SIG-M5 treated with dmso at 0.1 percent for 504 hours (cell line): ENCODE results near the gene PAPSS2.
"Not testable (repeated sequence)": the region's sequence is repeated elsewhere in the genome, so short reads cannot be mapped to it uniquely, and the experiment has no call there.

ENCODE experiments used
- DNase-seq: peaks from one replicate; lab custom pipeline; 2025; ENCODE audit not compliant: unreplicated experiment; lab: John Stamatoyannopoulos, UW

Gene PAPSS2

DNA sequence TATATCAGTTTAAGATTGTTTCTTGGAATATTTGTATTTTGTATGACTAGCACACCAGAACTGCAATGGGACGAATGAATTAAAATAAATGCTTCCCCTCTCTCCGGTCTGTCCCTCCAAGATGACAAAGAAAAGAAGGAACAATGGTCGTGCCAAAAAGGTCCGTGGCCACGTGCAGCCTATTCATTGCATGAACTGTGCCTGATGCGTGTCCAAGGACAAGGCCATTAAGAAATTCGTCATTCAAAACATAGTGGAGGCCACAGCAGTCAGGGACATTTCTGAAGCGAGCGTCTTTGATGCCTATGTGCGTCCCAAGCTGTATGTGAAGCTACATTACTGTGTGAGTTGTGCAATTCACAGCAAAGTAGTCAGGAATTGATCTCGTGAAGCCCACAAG is 17.2 kb upstream of the PAPSS2 start:
- no peak for DNase-seq

DNA sequence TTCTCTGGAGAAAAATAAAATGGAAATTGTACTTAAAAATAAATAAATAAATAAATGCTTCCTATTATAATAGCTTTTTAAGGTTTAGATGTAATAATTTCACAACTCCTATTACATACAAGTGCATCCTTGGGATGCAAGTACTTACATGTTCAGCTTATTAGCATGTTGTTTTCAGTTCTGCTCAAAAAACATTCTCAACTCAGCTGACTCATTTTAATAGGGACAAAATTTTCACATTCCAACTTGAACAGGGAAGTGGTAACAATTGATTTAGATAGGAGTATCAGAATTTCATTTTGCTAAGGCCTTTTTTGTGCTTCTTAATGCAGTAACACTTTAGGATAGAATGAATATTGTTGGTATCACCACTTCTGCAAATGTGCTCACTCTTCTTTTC is 16.7 kb upstream of the PAPSS2 start:
- no peak for DNase-seq

DNA sequence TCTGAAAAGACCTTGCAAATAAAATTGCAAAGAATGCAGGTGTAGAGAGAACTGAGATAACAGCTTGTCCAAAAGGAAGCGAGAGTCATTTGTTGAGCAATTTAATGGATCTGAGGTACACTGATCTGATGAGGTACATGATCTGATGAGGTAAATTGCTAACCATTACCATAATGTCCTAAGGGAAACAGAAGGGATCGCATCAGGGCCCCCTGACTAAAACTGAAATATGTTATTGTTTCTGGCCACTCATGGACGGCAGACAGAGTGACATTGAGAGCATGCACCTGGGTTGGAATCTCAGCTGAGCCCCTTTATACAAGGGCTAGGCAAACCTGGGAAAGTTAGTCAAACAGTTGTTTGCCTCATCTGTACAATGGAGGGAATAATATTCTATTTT is 15.8 kb upstream of the PAPSS2 start:
- no peak for DNase-seq

DNA sequence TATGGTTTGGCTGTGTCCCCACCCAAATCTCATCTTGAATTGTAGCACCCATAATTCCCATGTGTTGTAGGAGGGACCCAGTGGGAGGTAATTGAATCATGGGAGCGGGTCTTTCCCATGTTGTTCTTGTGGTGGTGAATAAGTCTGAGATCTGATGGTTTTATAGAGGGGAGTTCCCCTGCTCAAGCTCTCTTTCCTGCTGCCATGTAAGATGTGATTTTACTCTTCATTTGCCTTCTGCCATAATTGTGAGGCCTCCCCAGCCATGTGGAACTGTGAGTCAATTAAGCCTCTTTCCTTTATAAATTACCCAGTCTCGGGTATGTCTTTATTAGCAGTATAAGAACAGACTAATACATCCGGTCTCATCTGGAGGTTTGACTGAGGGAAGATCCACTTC is 15.2 kb upstream of the PAPSS2 start:
- DNase-seq = not testable (repeated sequence)

DNA sequence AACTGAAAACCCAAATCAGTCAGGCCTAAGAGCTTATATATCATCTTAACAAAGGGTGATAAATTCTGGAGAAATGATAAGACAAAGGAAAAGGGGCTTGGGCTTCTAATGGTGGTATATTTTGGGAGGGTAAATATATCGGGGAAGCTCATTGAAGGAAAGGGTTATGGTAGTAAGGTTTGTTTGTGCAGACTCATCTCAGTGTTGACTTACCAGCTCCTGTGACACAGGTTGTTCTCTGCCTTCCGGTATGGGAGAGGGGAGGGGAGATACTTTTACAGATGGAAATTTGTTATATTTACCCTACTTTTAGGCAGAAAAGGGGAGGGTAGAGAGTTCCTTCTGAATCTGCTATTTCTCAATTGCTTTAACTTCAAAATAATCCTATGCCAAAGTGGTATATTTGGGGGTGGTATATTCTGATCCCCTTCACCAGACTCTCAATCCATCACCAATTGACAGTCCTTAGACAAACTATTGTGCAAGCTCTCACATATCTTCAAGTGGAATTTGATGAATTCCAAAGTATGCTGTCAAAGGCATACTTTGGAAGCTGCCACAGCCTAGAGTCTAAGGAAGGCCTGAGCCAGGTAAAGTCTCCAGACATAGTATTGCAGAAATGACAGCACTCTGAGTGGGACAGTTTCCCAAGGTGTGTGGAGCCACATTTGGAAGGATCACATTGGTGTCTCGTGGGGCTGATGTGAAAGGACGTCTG is 13.3 kb upstream of the PAPSS2 start:
- no peak for DNase-seq

DNA sequence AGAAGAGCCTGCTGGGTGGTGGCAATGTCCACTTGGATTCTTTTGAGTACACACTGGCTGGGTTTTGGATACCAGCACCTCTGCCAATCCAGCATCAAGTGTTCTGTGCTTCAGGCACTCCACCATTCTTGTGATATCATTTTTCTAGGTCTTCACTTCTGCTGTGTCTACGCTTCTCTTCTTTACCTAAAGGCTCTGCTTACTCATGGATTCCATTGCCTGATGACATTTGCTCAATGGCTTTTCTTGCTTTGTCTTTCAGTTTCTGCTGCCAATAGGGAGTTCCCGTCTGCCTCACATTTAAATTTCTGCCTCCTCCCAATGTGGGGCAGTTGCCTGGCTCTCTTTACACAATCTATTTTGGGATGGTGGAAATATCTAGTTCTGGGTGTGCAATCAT is 12.7 kb upstream of the PAPSS2 start:
- DNase-seq = no peak

DNA sequence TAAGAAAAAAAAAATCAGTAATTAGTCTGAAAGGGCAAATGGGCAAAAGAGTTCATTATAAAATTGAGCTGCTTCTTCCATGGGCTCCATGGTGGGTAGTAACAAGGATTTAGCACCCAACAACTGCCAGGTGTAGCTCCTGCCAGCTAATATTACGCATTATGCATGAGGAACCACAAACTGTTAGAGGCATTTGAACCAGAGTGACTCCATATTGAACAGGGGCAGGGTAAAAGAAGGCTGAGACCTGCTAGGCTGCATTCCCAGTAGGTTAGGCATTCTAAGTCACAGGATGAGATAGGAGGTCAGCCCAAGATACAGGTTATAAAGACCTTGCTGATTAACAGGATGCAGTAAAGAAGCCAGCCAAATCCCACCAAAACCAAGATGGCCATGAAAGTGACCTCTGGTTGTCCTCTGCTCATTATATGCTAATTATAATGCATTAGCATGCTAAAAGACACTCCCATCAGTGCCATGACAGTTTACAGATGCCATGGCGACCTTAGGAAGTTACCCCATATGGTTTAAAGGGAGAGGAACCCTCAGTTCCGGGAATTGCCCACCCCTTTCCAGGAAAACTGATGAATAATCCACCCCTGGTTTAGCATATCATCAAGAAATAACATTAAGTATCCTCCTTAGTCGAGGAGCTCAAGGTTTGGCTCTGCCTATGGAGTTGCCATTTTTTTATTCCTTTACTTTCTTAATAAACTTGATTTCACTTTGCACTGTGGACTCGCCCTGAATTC is 8.7 kb upstream of the PAPSS2 start:
- no peak for DNase-seq

DNA sequence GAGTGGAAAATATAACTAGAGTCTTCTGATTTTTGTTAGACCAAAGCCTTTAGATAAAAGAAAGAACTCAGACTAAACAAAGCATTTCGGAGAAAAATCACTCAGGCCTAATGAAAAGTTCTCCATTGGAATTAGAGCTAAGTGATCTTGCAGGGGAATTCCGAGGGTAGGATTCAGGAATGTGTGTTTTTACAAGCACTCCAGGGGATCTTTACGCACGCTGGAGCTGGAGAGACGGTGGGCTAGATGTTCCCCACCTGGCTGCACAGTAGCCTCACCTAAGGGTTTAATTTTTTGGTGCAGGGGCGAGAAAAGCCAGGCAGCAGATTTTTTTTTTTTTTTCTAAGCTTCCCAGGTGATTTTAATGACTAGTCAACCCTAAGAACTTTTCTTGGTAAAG is 7.9 kb upstream of the PAPSS2 start:
- DNase-seq = no peak

DNA sequence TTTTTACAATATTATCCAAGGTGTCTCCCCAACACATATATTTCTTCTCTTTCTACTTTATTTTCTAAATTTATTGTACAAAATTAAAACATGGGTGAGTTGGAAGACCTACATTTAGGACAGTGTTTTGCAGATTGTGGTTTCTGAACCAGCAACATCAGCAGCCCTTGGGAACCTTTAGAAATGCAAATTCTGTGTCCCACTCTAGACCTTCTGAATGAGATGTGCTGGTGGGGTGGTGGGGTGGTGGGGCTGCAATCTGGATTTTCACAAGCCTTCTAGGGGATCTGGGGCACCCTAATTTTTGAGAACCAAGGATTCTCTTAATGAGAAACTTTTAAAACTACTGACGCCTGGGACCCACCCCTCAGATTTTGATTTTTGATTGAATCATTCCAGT is 7.4 kb upstream of the PAPSS2 start:
- no peak for DNase-seq

DNA sequence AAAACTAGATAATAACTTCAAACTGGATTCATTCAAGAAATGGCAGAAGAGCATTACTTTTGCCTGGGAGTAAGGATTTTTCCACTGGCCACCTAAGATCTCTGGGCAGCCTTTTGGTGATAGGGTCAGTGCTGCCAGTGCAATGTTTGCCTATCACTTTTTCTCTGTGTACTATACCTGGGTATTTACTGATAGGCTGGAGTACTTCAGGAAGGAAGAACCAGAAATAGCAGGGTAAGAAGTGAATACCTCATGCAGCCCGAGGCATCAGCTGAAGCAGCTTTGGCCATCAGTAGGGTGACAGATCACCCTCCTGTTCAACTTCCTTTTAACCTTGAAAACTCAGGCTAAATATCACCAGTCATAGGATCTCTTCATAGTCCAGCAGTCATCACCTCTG is 5.5 kb upstream of the PAPSS2 start:
- peak; percentile 12 for DNase-seq

DNA sequence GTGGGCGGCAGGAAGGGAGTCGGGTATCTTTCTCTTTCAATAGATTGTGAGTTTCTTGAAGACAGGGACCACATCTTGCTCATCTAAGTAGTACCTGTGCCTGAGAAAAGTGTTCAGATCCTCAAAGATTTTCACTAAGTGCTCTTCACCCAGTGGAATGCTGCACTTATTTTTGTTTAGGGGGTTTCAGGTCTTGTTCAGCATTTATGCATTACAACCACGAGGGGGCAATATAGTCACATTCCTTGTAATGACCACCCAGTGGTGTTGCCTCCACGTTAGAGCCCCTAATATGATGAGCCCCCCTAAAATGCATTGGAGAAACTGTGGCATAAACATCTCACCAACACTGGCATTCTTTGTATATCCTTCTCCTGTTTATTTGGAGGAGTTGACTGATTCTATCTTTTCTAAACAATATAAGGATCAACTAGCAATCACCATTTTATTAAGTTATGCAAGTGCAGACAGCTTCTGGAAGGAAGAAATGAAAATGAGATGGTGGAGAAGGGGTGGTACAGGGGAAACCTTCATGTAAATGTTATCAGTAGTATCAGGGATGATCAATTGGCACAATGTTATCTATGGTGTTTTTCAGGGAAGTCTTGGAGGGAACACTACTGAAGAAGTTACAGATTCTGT is 3.1 kb upstream of the PAPSS2 start:
- DNase-seq = peak; percentile 29

DNA sequence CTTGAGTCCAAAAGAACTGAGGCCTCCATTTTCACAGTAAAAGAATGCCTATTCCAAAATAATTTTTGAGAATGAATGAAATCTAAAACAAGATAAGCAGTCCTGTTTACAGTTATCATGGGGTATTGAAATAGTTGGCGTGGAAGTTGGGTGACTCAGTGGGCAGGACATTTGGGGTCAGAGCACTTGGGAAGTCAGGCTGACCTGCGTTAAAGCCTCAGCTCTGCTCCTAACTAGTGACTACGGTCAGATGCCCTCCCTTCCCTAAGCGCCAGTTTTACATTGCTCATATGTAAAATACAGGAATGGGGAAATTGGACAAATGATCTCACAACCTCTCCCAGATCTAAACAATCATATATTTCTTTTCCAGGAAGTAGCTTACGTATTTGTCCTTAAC is 2.3 kb upstream of the PAPSS2 start:
- DNase-seq = no peak

DNA sequence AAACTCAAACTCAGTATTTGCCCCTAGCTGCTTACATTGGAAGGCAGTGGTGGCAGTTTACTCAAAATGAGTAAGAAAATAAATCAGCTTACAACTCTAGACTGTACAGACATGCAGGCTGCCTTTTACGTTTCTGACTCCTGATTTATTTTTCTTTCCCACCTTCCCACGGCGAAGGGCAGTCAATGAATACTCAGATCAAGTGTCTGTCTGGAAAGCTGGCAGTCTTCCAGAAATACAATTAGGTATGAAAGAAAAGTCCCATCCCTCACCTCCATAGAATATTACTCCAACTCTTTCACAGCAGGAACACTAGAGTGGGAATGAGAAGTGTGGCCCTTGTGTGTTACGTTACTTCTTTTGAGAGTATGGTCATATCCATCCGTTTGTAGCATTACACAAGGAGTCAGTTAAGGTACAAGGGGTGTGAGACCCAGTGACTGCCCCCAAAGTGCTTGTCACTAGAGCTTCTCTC is 1.3 kb upstream of the PAPSS2 start:
- no peak for DNase-seq

DNA sequence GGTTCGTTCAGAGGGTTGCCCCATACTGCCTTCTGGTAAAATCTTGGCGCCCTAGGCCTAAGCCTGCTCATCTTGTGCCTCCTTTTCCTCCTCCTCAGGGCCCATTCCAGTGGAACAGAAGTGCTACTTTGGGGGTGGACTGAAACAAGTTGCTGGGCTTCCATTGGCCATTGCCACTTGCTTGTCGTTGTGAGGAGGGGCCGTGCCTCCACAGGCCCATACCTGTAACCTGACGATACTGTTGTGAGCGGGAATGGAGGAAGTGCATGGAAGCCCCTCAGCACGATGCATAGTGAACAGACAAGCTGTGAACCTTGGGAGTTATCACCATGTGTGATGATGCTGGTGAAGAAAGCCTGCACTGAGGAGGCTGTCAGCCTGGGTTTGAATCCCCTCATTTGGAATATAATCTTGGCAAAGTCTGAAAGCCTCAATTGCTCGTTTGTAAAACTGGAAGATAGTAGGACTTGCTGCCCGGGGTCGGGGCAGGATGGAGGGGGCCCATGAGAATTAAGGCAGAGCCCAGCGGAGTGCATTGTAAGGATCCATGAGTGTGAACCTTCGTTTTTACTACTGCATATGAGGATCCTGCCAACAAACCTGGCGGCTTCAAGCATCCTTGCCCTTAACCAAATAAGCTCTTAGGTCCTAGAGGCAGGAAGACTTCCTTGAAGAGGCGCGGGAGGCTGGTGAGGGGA is 671 bp upstream of the PAPSS2 start:
- DNase-seq = no peak

DNA sequence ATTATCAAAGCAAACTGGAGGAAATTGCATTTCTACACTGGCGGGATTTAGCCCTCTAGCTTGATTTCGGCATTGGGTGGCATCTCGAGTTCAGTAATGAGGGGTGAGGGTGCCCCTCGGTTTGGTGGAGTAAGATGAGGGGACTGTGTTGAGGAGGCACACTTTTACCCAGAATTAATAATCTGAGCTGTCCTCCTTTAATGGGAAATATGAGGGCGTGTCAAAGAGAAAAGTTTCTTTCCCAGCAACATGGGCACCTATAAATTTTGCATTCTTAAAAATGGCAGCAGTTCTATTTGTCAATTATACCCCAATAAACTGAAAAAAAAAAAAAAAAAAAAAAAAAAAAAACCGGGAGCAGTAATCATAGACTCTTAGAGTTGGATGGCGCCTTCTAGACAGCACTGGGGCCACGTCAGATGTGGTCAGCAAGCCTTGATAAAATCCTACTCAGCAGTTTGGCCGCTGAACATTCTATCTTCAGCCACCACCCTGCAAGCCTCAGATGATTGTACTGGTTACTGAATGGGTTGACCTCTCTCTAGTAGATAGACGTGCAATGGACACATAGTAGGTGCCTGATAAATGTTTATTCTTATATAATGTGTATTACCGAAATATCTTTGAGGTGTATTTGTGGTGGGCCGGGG is 931 bp downstream of the PAPSS2 start:
- DNase-seq = no peak

DNA sequence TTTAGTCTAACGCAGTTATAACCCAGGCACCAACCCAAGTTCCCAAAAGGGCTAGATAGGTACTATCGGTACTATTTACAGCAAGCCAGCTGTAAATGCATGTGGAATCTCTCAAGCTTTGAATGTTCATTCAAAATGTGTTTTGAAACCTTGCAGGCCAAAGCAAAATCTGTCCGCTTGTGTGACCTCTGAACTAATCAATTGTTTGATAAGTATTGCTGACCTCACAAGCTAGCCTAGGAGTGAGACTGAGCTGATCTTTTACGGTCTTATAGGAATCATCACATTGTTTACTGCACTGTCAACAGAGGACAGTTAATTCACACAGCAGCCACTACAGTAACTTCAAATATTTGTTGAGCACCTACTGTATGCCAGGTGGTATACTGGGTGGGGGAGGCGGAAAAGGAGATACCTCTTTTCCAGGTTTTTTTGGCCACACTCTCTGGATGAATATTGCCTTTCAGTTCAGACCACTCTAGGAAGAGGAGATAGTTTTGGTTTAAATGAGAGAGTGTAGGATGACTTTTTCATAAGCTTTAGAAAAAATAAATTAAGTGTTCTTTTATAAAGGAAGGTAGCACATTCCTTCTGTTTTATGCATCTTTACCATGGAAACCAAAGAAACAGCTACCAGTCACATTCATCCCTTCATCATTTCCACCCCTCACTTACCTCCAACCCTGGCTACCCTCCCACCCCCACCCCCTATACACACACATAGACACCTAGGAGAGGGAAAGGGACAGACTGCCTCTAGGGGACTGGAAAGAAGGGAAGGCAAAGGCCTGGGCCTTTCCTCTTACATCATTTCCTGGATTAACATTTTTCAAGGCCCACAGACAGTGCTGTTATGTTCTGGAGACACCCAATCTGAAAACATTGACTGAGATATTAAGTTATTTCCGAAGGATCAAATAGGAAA is 2.4 kb downstream of the PAPSS2 start:
- no peak for DNase-seq

DNA sequence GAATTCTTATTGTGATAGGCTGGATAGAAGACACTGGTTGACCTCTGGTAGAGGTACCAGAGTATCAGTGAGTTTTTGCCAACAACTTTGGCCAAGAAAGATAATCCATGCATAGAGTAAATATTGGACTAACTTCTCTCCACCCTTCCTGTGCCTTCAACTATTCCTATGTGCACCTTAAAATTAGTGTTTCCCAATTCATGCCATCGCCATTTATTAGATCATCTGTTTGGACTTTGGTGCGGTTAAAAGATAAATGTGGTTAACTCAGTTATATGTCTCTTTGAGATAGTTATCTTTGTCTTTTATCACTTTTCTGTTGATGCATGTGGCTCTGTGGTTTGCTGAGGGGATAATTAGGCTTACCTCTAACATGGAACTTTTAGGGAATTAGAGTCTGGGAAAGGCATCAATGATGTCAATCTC is 4.6 kb downstream of the PAPSS2 start:
- DNase-seq = no peak

DNA sequence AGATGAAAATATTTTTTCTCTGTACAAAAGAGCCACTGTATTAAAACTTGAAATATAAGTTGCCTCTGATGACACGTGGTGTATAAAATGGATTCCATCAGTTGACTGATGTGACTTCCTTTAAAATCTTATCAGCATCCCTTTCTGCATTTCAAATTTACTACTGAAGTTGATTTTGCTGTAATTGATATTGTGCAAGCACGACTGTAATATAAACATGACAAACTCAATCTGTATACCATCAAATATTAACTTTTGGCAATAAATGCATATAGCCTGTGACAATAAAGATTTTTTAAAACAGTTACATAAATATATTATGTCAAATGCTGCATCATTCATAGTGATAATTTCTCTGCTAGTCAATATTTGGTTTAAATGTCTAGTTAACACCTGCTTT is 7.8 kb downstream of the PAPSS2 start:
- DNase-seq = no peak

DNA sequence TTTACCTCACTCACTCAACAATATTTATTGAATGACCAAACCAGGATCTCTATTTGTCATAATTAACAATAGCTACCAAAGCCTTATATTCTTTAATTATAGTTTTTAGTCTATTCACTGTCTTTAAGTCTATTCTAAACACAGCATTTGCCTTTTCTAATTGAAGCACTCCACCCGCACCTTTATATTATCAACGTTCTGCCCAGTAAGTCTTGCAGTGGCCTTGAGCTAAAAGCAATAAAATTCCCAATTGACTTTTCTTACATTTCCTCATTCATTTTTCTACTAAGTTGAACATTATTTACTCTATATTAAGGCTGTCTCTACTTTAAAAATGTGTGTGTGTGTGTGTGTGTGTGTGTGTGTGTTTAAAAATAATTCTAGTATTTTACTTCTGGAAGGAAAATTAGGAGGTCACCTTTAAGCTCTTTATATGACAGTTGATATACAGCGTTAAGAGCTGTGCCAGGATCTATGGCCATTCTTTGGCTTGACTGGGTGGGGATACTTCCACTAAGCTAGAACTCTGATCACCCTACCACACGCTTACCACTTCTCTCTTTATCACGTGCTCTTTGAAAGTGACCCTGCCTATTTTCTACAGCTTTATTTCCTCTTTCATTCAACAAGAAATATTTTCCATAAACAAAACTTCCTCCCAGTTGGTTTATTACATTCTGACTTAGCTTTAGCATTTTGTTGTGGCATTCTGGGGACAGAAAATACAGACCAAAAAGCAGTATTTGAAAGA is 8.8 kb downstream of the PAPSS2 start:
- DNase-seq = no peak
